GM12878 (cell line): Measurements from ENCODE around the gene SMARCAL1. TPM values are rescaled to one million over a fixed set of nuclear protein-coding genes. Genes with fewer than 3 reads are reported as not detected.

Source experiments
- ATAC-seq: fragments of 200-7000 bp; cut with Tn5 transposase; 3 replicates; pipeline ENCODE4 v1.9.1; 2020; ENCODE audit warnings: mild to moderate bottlenecking, moderate library complexity
- BruUV-seq: library from RNA; stranded (reverse); fragments of 400-500 nt; replicated peaks from 2 replicates; lab custom pipeline; 2021; lab: Mats Ljungman, UMichigan
- CTCF ChIA-PET: fragments of 300-600 bp; sonication (Branson Sonifier 250); formaldehyde crosslinking; extraction: SDS; loops from one replicate; lab custom pipeline; 2021; ENCODE audit warnings: inconsistent platforms; lab: Yijun Ruan, JAX
- POLR2A ChIA-PET: fragments of 350-600 bp; formaldehyde crosslinking; extraction: SDS; loops from one replicate; lab custom pipeline; 2021; ENCODE audit warnings: inconsistent platforms; lab: Charles Lee
- RAD21 ChIA-PET: fragments of 300-600 bp; sonication (Branson Sonifier 250); formaldehyde crosslinking; loops from one replicate; lab custom pipeline; 2023; ENCODE audit warnings: antibody characterized with exemption; ENCODE audit not compliant: unreplicated experiment; lab: Charles Lee
- SMC1A ChIA-PET: fragments of 300-600 bp; sonication (Branson Sonifier 250); formaldehyde crosslinking; loops from one replicate; lab custom pipeline; 2023; ENCODE audit not compliant: unreplicated experiment, uncharacterized antibody; lab: Charles Lee
- DNase-seq: peaks from one replicate; pipeline ENCODE4 v3.0.0-alpha.2; 2011; ENCODE audit warnings: low read depth, low spot score
- FAIRE-seq: peaks from 3 replicates; lab custom pipeline; 2011; peaks lifted over from hg19 to GRCh38; lab: Jason Lieb, UNC
- H2AFZ ChIP-seq: 2 replicates; pipeline ENCODE4 v1.6.0; 2011; ENCODE audit warnings: low read depth, low read length, control low read depth; ENCODE audit not compliant: control insufficient read depth
- H3K27ac ChIP-seq: 2 replicates; pipeline ENCODE4 v1.5.1; 2011; ENCODE audit warnings: control low read depth; ENCODE audit not compliant: control insufficient read depth, insufficient read depth
- H3K27me3 ChIP-seq, 2 experiments: replicated peaks in 1 of 2; 2 replicates each; pipeline versions ENCODE4 v1.6.0 to v1.6.1; 2011; ENCODE audit warnings: low read length in 1 of 2; ENCODE audit not compliant: control insufficient read depth in 2 of 2, insufficient read depth in 2 of 2
- H3K36me3 ChIP-seq, 2 experiments: 2 replicates each; pipeline ENCODE4 v1.5.1; 2011; ENCODE audit warnings: low read length in 1 of 2; ENCODE audit not compliant: control insufficient read depth in 2 of 2, insufficient read depth in 2 of 2
- H3K4me1 ChIP-seq: 2 replicates; pipeline ENCODE4 v1.6.1; 2011; ENCODE audit warnings: mild to moderate bottlenecking, low read length, moderate library complexity, mixed read lengths; ENCODE audit not compliant: control insufficient read depth, insufficient read depth
- H3K4me2 ChIP-seq: 2 replicates; pipeline ENCODE4 v1.6.0; 2011; ENCODE audit warnings: control low read depth; ENCODE audit not compliant: control insufficient read depth, insufficient read depth
- H3K4me3 ChIP-seq: fragments of 200-600 bp; sonication (generic); 2 replicates; pipeline ENCODE4 v1.5.1; 2016
- H3K79me2 ChIP-seq: 2 replicates; pipeline ENCODE4 v1.6.0; 2011; ENCODE audit warnings: low read length; ENCODE audit not compliant: control insufficient read depth, insufficient read depth
- H3K9ac ChIP-seq: 2 replicates; pipeline ENCODE4 v1.8.0; 2011; ENCODE audit warnings: low read length, control low read depth, mixed read lengths; ENCODE audit not compliant: control insufficient read depth, insufficient read depth
- H3K9me3 ChIP-seq: replicated peaks from 3 replicates; pipeline ENCODE4 v1.5.1; 2011; ENCODE audit warnings: mild to moderate bottlenecking, low read length; ENCODE audit not compliant: control insufficient read depth, insufficient read depth
- H4K20me1 ChIP-seq: 2 replicates; pipeline ENCODE4 v1.6.0; 2011; ENCODE audit not compliant: control insufficient read depth, insufficient read depth
- BACH1 ChIP-seq: fragments of 450-650 bp; IDR thresholded peaks from 2 replicates; pipeline ENCODE4 v1.6.1; 2017; ENCODE audit warnings: mild to moderate bottlenecking, borderline replicate concordance
- BMI1 ChIP-seq: fragments of 450-650 bp; IDR thresholded peaks from 2 replicates; pipeline ENCODE4 v1.6.1; 2016; ENCODE audit warnings: mild to moderate bottlenecking, moderate library complexity, borderline replicate concordance
- CEBPZ ChIP-seq: fragments of 150-350 bp; IDR thresholded peaks from 2 replicates; pipeline ENCODE4 v1.6.1; 2016; ENCODE audit warnings: low read depth, low read length
- ELK1 ChIP-seq: IDR thresholded peaks from 2 replicates; pipeline ENCODE4 v1.6.1; 2012; ENCODE audit warnings: low read depth, low read length, improper control_type of control experiment
- GABPA ChIP-seq: IDR thresholded peaks from 2 replicates; pipeline ENCODE4 v1.6.1; 2014; ENCODE audit warnings: antibody characterized with exemption, low read depth, mild to moderate bottlenecking, inconsistent platforms
- JUNB ChIP-seq: IDR thresholded peaks from 2 replicates; pipeline ENCODE4 v1.6.1; 2016; ENCODE audit warnings: antibody characterized with exemption, mild to moderate bottlenecking
- MEF2A ChIP-seq: IDR thresholded peaks from 2 replicates; pipeline ENCODE4 v1.6.1; 2011; ENCODE audit warnings: low read depth, mild to moderate bottlenecking, low read length, moderate library complexity; ENCODE audit not compliant: insufficient read depth
- MYC ChIP-seq: IDR thresholded peaks from 2 replicates; pipeline ENCODE4 v1.6.1; 2011; ENCODE audit warnings: mild to moderate bottlenecking, low read length, moderate library complexity, inconsistent platforms; ENCODE audit not compliant: insufficient read depth, insufficient replicate concordance, insufficient read length, severe bottlenecking
- NR2C1 ChIP-seq: fragments of 450-650 bp; IDR thresholded peaks from 2 replicates; pipeline ENCODE4 v1.6.1; 2017; ENCODE audit warnings: antibody characterized with exemption, mild to moderate bottlenecking, moderate library complexity
- PML ChIP-seq: IDR thresholded peaks from 2 replicates; pipeline ENCODE4 v1.6.1; 2012; ENCODE audit warnings: low read length, inconsistent platforms
- PRDM15 ChIP-seq: fragments of 450-650 bp; formaldehyde crosslinking; IDR thresholded peaks from 2 replicates; pipeline ENCODE4 v1.4.0; 2020; ENCODE audit warnings: mild to moderate bottlenecking, moderate library complexity
- RBBP5 ChIP-seq: fragments of 200-600 bp; sonication (generic); conservative IDR thresholded peaks from 2 replicates; pipeline ENCODE4 v1.6.1; 2016
- SREBF1 ChIP-seq: IDR thresholded peaks from 2 replicates; pipeline ENCODE4 v1.6.1; 2012; ENCODE audit warnings: mild to moderate bottlenecking, low read length
- SRF ChIP-seq, 2 experiments: IDR thresholded peaks; 2 replicates each; pipeline ENCODE4 v1.6.1; 2011; ENCODE audit warnings: low read depth in 2 of 2, low read length in 2 of 2, mild to moderate bottlenecking in 1 of 2, moderate library complexity in 1 of 2
- STAT3 ChIP-seq: IDR thresholded peaks from 2 replicates; pipeline ENCODE4 v1.6.1; 2011; ENCODE audit warnings: low read depth, low read length, improper control_type of control experiment
- TCF7 ChIP-seq: IDR thresholded peaks from 2 replicates; pipeline ENCODE4 v1.6.1; 2014; ENCODE audit warnings: antibody characterized with exemption, borderline replicate concordance
- WGBS: methylation state at CpG from one replicate; pipeline ENCODE4 v1.1.6; 2016; ENCODE audit warnings: low lambda C conversion rate; ENCODE audit not compliant: insufficient replicate concordance, insufficient coverage; ENCODE audit errors: missing lambda C conversion rate; 5-methylcytosine and 5-hydroxymethylcytosine counted together
- in situ Hi-C: fragments of 300-500 bp; cut with MboI; formaldehyde crosslinking; loops from 9 replicates; pipeline ENCODE4 v1.14.3; 2018; ENCODE audit warnings: mixed read lengths
- intact Hi-C: fragments of 100-400 bp; cut with micrococcal nuclease; formaldehyde crosslinking; loops from one replicate; pipeline ENCODE4 v1.14.2; 2022; ENCODE audit not compliant: unreplicated experiment
- polyA plus RNA-seq, 11 experiments: library from polyadenylated mRNA; depleted of rRNA in 4 of 11; unstranded in 6 of 11; stranded (reverse) in 5 of 11; fragments of >200 nt; fragmentation: Nextera tagmentation in 4 of 11; fragmentation: Illumina TruSeq in 1 of 11; extraction: Ambion mirVana in 4 of 11; extraction: Trizol in 1 of 11; gene quantifications; 1 replicate in 1 of 11; 2 replicates in 10 of 11; pipeline versions ENCODE4 v1.2.1 to v1.2.3, GENCODE V29; 2011 to 2016; ENCODE audit warnings: inconsistent platforms in 2 of 11, missing spikeins in 2 of 11, low read depth in 1 of 11
- total RNA-seq, 4 experiments: library from RNA; depleted of rRNA in 3 of 4; stranded (reverse); fragments of >200 nt in 3 of 4; fragmentation: Illumina TruSeq in 1 of 4; extraction: Trizol in 1 of 4; gene quantifications; 2 replicates each; pipeline versions ENCODE4 v1.2.1 to v1.2.3, GENCODE V29; 2013 to 2021

Gene SMARCAL1
- total and polyA plus RNA-seq, 10 of the 15 experiments (the other 5 are each of a cell fraction or from before 2014, with no cell fraction given), result 10.8 to 32.9 (median 21.8) TPM

- no peaks in the 10 kb centered on the region for H4K20me1 ChIP-seq
- in situ Hi-C loops, result no loop called here
- RAD21 ChIA-PET, result no interaction called here
- FAIRE-seq (no peak), DNase-seq (no peak), ATAC-seq (no peak)
- POLR2A ChIA-PET, result no interaction called here
- no peak overlapping the region for H3K9ac ChIP-seq
- WGBS, result 98% methylated on average over 3 of the region's 3 CpGs
- CTCF ChIA-PET, result interaction anchor here (3.7 kb wide), 1 partner anchor 37 kb away, joined by 13 read pairs; no protein-coding TSS in a partner anchor
- H3K27me3 ChIP-seq, result no peaks in the 10 kb centered on the region
- SMC1A ChIA-PET, result no interaction called here
- H2AFZ ChIP-seq, result no peak overlapping the region
- intact Hi-C loops, result no loop called here
- no TSS peak for BruUV-seq
- no peak overlapping the region for H3K4me2 ChIP-seq
- H3K36me3 ChIP-seq, result peaks cover 0 to 4% of the 10 kb centered on the region in 2 experiments; a peak in 2 of 4 replicates
- H3K4me1 ChIP-seq, result no peaks in the 10 kb centered on the region
- no peak overlapping the region for H3K4me3 ChIP-seq
- H3K9me3 ChIP-seq, result no peaks in the 10 kb centered on the region
- H3K27ac ChIP-seq, result no peak overlapping the region
- no peaks in the 10 kb centered on the region for H3K79me2 ChIP-seq
- TF ChIP-seq BMI1 (no peak), MYC (no peak), BACH1 (no peak), PRDM15 (CRISPR knock-in tag) (no peak), RBBP5 (no peak), NR2C1 (no peak), JUNB (no peak), SREBF1 (no peak), SRF (IDR thresholded peaks at IDR 0.05; ENCODE audit: low read depth in 2 of 2, low read length in 2 of 2) (no peak), ELK1 (no peak), MEF2A (no peak), PML (no peak), GABPA (no peak), TCF7 (no peak), CEBPZ (no peak), STAT3 (no peak)
These were observed 29.2 kb downstream of the SMARCAL1 start for GRCh38 chr2:216441308-216442010.
